KG1 (cell line): ENCODE results near the gene ANKRD13C.
"Not testable (repeated sequence)": the region's sequence is repeated elsewhere in the genome, so short reads cannot be mapped to it uniquely, and the experiment has no call there.

Experiments
- DNase-seq: peaks from one replicate; lab custom pipeline; 2025; lab: John Stamatoyannopoulos, UW

ANKRD13C gene

GRCh38 chr1:70358921-70359564 lies 4.5 kb upstream of the ANKRD13C start:
- DNase-seq = no peak

- DNase-seq = no peak
These were observed 1.4 kb upstream of the ANKRD13C start for GRCh38 chr1:70355920-70356319.

- no peak for DNase-seq
These were observed 537 bp upstream of the ANKRD13C start for GRCh38 chr1:70355111-70355407.

- peak; percentile 77 for DNase-seq
These were observed 756 bp downstream of the ANKRD13C start for GRCh38 chr1:70353601-70354331.

- DNase-seq = no peak
These were observed 1.5 kb downstream of the ANKRD13C start for GRCh38 chr1:70353044-70353443.

GRCh38 chr1:70349799-70350198 lies 4.7 kb downstream of the ANKRD13C start:
- not testable (repeated sequence) for DNase-seq

GRCh38 chr1:70348399-70349165 lies 5.9 kb downstream of the ANKRD13C start:
- DNase-seq = no peak

GRCh38 chr1:70339644-70340043 lies 14.9 kb downstream of the ANKRD13C start:
- not testable (repeated sequence) for DNase-seq

GRCh38 chr1:70336050-70336449 lies 18.5 kb downstream of the ANKRD13C start:
- no peak for DNase-seq

GRCh38 chr1:70334436-70334835 lies 20.1 kb downstream of the ANKRD13C start:
- no peak for DNase-seq

- no peak for DNase-seq
These were observed 21.3 kb downstream of the ANKRD13C start for GRCh38 chr1:70333245-70333644.

- DNase-seq = no peak
These were observed 22.6 kb downstream of the ANKRD13C start for GRCh38 chr1:70331962-70332361.

- no peak for DNase-seq
These were observed 27.0 kb downstream of the ANKRD13C start for GRCh38 chr1:70327306-70328076.

GRCh38 chr1:70324683-70325082 lies 29.8 kb downstream of the ANKRD13C start:
- no peak for DNase-seq

- DNase-seq = no peak
These were observed 34.8 kb downstream of the ANKRD13C start for GRCh38 chr1:70319750-70320149.

- DNase-seq = no peak
These were observed 36.3 kb downstream of the ANKRD13C start for GRCh38 chr1:70318191-70318590.

GRCh38 chr1:70317087-70317486 lies 37.4 kb downstream of the ANKRD13C start:
- DNase-seq = no peak

GRCh38 chr1:70315782-70316181 lies 38.7 kb downstream of the ANKRD13C start:
- DNase-seq = no peak

GRCh38 chr1:70314706-70315304 lies 39.7 kb downstream of the ANKRD13C start:
- no peak for DNase-seq

GRCh38 chr1:70311369-70311768 lies 43.2 kb downstream of the ANKRD13C start:
- no peak for DNase-seq

- DNase-seq = no peak
These were observed 55.0 kb downstream of the ANKRD13C start for GRCh38 chr1:70299472-70299871.

- DNase-seq = no peak
These were observed 58.8 kb downstream of the ANKRD13C start for GRCh38 chr1:70295749-70296148.
